Vagina (tissue), 2 donors: Measurements from ENCODE around the gene EXOC2. TPM values are rescaled to one million over a fixed set of nuclear protein-coding genes. Genes with fewer than 3 reads are reported as not detected.

ENCODE experiments used
- DNase-seq, 2 donors: peaks; one replicate each; pipeline ENCODE4 v3.0.0-alpha.2; 2017; ENCODE audit errors: extremely low spot score in 2 of 2
- H3K27ac ChIP-seq: fragments of 200-600 bp; sonication (generic); one replicate; pipeline ENCODE4 v1.5.1; 2019
- H3K27me3 ChIP-seq: fragments of 200-600 bp; sonication (generic); one replicate; pipeline ENCODE4 v1.5.1; 2019
- H3K36me3 ChIP-seq, 2 donors: fragments of 200-600 bp; sonication (generic); one replicate each; pipeline ENCODE4 v1.5.1; 2017 to 2019
- H3K4me1 ChIP-seq: fragments of 200-600 bp; sonication (generic); one replicate; pipeline ENCODE4 v1.5.1; 2019
- H3K4me3 ChIP-seq, 2 donors: fragments of 200-600 bp; sonication (generic); 1 replicate in 1 of 2; 2 replicates in 1 of 2; pipeline ENCODE4 v1.5.1; 2016 to 2019
- H3K9me3 ChIP-seq: fragments of 200-600 bp; sonication (generic); one replicate; pipeline ENCODE4 v1.5.1; 2019
- POLR2A ChIP-seq, 2 donors: fragments of 450-650 bp; IDR thresholded peaks; one replicate each; pipeline ENCODE4 v1.6.1; 2017; ENCODE audit warnings: antibody characterized with exemption in 2 of 2, mild to moderate bottlenecking in 2 of 2, moderate library complexity in 2 of 2
- POLR2AphosphoS5 ChIP-seq, 2 donors: sonication (generic); formaldehyde crosslinking; IDR thresholded peaks; one replicate each; pipeline ENCODE4 v1.9.0; 2017; ENCODE audit warnings: antibody characterized with exemption in 2 of 2, mild to moderate bottlenecking in 2 of 2, low read depth in 1 of 2; ENCODE audit not compliant: insufficient read depth in 1 of 2
- intact Hi-C: fragments of 100-400 bp; cut with DNase I; formaldehyde crosslinking; loops from one replicate; pipeline ENCODE4 v1.15.1; 2023
- total RNA-seq: library from RNA; depleted of rRNA; stranded (reverse); fragments of >200 nt; gene quantifications from one replicate; pipeline ENCODE4 v1.2.3, GENCODE V29; 2016
- TF ChIP-seq, protein P1 (sequence below), 3 experiments: fragments of 450-650 bp in 2 of 3; fragments of 200-600 bp in 1 of 3; sonication (generic) in 1 of 3; IDR thresholded peaks; one replicate each; pipeline ENCODE4 v1.5.1; 2017 to 2019; ENCODE audit warnings: antibody characterized with exemption in 3 of 3, mild to moderate bottlenecking in 2 of 3, moderate library complexity in 2 of 3

Gene EXOC2
- total RNA-seq, 1 donor from 2014 or later = 23.6 TPM

DNA sequence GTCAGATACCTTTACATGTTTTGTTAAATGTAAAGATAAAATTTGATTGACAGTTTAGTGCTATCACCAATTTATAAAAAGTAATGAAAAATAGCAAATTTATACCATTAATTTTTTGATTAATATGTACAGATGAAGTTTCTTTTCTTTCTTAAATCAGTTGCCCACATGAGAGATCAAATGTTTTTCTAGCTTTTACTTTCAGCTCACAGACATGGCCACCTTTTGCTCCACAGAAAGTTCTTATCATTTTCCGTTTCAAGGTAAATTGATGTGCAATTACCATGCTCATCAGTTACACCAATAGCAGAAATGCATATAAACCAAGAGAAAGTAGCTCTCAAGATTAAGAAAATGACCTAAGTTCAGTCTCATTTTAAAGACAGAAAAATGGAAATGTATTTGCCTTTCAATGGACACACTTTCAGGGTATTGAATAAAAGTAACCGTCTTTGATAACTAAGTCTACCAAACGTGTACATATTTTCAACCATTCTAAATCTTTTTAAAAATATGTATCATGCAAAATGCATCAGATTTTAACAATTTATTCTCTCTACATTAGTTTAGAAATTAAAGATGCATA lies 16.6 kb upstream of the EXOC2 start:
- DNase-seq = no peak
- Histone ChIP-seq H3K27ac (no peak overlapping the region), H3K36me3 (no peaks in the 10 kb centered on the region), H3K27me3 (no peaks in the 10 kb centered on the region), H3K4me3 (no peak overlapping the region), H3K4me1 (peaks cover 10% of the 10 kb centered on the region), H3K9me3 (no peaks in the 10 kb centered on the region)
- intact Hi-C loops = no loop called here
- TF ChIP-seq POLR2A (IDR thresholded peaks at IDR 0.05) (no peak), POLR2AphosphoS5 (IDR thresholded peaks at IDR 0.05; ENCODE audit: insufficient read depth in 1 of 2, low read depth in 1 of 2) (no peak)
- TF ChIP-seq, protein P1, sequence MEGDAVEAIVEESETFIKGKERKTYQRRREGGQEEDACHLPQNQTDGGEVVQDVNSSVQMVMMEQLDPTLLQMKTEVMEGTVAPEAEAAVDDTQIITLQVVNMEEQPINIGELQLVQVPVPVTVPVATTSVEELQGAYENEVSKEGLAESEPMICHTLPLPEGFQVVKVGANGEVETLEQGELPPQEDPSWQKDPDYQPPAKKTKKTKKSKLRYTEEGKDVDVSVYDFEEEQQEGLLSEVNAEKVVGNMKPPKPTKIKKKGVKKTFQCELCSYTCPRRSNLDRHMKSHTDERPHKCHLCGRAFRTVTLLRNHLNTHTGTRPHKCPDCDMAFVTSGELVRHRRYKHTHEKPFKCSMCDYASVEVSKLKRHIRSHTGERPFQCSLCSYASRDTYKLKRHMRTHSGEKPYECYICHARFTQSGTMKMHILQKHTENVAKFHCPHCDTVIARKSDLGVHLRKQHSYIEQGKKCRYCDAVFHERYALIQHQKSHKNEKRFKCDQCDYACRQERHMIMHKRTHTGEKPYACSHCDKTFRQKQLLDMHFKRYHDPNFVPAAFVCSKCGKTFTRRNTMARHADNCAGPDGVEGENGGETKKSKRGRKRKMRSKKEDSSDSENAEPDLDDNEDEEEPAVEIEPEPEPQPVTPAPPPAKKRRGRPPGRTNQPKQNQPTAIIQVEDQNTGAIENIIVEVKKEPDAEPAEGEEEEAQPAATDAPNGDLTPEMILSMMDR (IDR thresholded peaks at IDR 0.05) = no peak

DNA sequence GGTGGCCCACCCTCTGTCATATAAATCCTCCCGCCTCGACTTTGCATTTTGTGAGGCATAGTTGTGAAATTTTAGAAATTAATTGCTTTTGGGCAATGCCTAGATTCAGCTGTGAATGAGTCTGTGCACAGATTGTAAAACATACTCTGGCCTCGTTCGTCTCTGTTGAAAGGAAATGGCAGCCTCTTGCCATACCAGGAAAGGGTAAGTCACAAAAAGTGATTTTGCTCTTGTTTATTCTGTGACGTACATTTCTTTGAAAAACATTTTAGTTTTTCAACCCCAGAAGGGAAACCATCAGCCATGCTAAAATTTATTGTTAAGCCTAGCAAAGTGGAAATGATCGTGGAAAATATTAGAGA lies 15.3 kb upstream of the EXOC2 start:
- no peak for DNase-seq
- H3K9me3 ChIP-seq = no peaks in the 10 kb centered on the region
- no peaks in the 10 kb centered on the region for H3K27me3 ChIP-seq
- H3K36me3 ChIP-seq = no peaks in the 10 kb centered on the region
- TF ChIP-seq, protein P1 (IDR thresholded peaks at IDR 0.05) = no peak
- TF ChIP-seq POLR2AphosphoS5 (IDR thresholded peaks at IDR 0.05; ENCODE audit: insufficient read depth in 1 of 2, low read depth in 1 of 2) (no peak), POLR2A (IDR thresholded peaks at IDR 0.05) (no peak)
- no peak overlapping the region for H3K27ac ChIP-seq
- peaks cover 10% of the 10 kb centered on the region for H3K4me1 ChIP-seq
- H3K4me3 ChIP-seq = no peak overlapping the region
- intact Hi-C loops = no loop called here

DNA sequence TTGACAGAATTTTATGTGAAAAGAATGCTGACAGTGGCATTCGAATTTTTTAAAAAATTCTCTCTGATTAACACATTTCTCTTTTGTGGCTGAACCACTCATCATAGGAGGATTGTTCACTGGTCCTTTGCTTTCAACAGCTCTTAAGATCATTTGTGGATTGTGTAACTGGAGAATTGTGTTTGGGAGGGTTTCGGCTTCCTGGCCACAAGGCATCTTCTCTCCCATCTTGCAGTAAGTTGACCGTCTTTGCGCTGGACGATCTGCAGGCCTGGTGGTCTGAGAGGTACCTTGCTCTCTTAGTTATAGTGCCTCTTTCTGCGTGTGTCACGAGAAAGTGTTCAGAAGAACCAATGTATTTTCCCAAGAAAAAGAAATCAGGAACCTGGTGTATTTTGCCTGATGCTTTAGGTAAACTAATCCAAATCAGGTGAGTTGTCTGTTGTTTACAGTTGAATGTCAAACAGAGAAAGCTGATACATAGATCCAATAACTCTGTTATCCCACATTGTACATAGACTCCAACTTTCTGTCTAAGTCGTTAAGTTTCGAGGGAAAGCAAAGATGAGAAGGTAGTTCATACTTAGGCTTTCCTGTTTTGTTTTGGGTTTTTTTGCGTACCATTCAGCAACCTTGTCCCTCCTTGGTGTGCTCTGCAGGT lies 14.8 kb upstream of the EXOC2 start:
- Histone ChIP-seq H3K4me3 (no peak overlapping the region), H3K36me3 (no peaks in the 10 kb centered on the region), H3K4me1 (peaks cover 10% of the 10 kb centered on the region), H3K27ac (no peak overlapping the region), H3K9me3 (no peaks in the 10 kb centered on the region), H3K27me3 (no peaks in the 10 kb centered on the region)
- DNase-seq = no peak
- intact Hi-C loops = no loop called here
- TF ChIP-seq POLR2A (IDR thresholded peaks at IDR 0.05) = no peak

DNA sequence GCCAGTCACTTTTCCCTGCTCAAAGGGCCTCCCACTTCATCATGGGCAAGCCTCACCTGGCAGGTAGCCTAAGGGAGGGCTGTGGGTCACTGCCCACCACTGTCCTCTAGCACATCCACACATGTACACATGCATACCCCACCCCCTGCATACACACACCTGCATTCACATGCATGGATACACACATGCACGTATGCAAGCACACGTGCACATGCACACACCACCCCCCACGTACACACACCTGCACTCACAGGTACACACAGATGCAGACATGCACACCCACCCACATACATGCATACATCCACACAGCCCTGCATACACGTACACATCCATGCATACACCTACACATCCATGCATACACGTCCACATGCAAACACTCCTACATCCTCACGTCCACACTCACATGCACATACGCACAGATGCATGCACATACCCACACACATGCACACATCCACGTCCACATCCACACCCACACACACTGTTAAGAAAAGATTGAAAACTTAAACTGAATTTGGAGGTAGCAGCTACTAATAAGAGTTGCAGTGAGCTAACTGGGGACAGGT lies 14.0 kb upstream of the EXOC2 start:
- Histone ChIP-seq H3K27me3 (no peaks in the 10 kb centered on the region), H3K36me3 (no peaks in the 10 kb centered on the region), H3K27ac (no peak overlapping the region), H3K9me3 (no peaks in the 10 kb centered on the region), H3K4me1 (peaks cover 10% of the 10 kb centered on the region), H3K4me3 (no peak overlapping the region)
- TF ChIP-seq, protein P1 (IDR thresholded peaks at IDR 0.05) = no peak
- TF ChIP-seq POLR2AphosphoS5 (IDR thresholded peaks at IDR 0.05; ENCODE audit: insufficient read depth in 1 of 2, low read depth in 1 of 2) = no peak
- TF ChIP-seq POLR2A (IDR thresholded peaks at IDR 0.05) = no peak
- intact Hi-C loops = no loop called here
- DNase-seq = no peak

DNA sequence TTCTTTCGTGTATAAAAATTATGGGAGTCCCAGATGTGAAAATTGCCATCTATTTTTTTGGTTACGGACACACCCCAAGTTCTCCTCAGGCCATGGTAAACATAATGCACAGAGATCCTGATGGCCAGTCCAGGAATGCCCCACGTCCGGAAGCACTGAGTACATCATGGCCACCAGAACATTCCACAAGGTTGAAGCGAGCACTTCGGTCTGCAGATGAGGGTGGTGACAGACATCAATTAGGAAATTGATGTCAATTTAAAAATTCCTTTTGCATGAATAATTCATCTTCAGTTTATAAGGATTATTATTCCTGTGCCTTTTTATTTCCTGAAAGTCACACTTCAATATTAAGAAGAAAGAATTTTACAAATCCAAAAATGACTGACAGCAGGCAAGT lies 13.2 kb upstream of the EXOC2 start:
- intact Hi-C loops = no loop called here
- Histone ChIP-seq H3K27me3 (no peaks in the 10 kb centered on the region), H3K9me3 (no peaks in the 10 kb centered on the region), H3K4me3 (no peak overlapping the region), H3K27ac (no peak overlapping the region), H3K36me3 (no peaks in the 10 kb centered on the region), H3K4me1 (peaks cover 6% of the 10 kb centered on the region)
- DNase-seq = no peak
- TF ChIP-seq, protein P1 (IDR thresholded peaks at IDR 0.05) = no peak
- TF ChIP-seq POLR2AphosphoS5 (IDR thresholded peaks at IDR 0.05; ENCODE audit: insufficient read depth in 1 of 2, low read depth in 1 of 2) (no peak), POLR2A (IDR thresholded peaks at IDR 0.05) (no peak)
